Neural cell (in vitro differentiated cells): ENCODE results near the gene PDS5A. TPM values are rescaled to one million over a fixed set of nuclear protein-coding genes. Genes with fewer than 3 reads are reported as not detected.

Experiments
- H2AFZ ChIP-seq: fragments of 200-600, 300-800 bp; sonication (generic), shearing (Covaris generic); 2 replicates; pipeline ENCODE4 v1.6.0; 2014; ENCODE audit warnings: low read depth, mild to moderate bottlenecking, antibody characterized with exemption, low read length, moderate library complexity
- H3F3A ChIP-seq: fragments of 200-600 bp; shearing (Covaris generic); 2 replicates; pipeline ENCODE4 v1.6.1; 2016; ENCODE audit warnings: mild to moderate bottlenecking, moderate library complexity, mixed read lengths, antibody characterized with exemption, low read length; ENCODE audit not compliant: insufficient read depth, poor library complexity, severe bottlenecking
- H3K27ac ChIP-seq: fragments of 200-600, 300-800 bp; sonication (generic), shearing (Covaris generic); 2 replicates; pipeline ENCODE4 v1.5.1; 2014; ENCODE audit warnings: mild to moderate bottlenecking, low read length, moderate library complexity
- H3K27me3 ChIP-seq: fragments of 300-800, 200-600 bp; sonication (generic), shearing (Covaris generic); 2 replicates; pipeline ENCODE4 v1.6.0; 2014; ENCODE audit warnings: mild to moderate bottlenecking, low read depth, low read length, moderate library complexity; ENCODE audit not compliant: insufficient read depth
- H3K36me3 ChIP-seq: fragments of 300-800, 200-600 bp; sonication (generic), shearing (Covaris generic); 2 replicates; pipeline ENCODE4 v1.5.1; 2014; ENCODE audit warnings: mild to moderate bottlenecking, antibody characterized with exemption, low read length, moderate library complexity; ENCODE audit not compliant: insufficient read depth
- H3K4me2 ChIP-seq: fragments of 300-800, 200-600 bp; sonication (generic), shearing (Covaris generic); 2 replicates; pipeline ENCODE4 v1.6.0; 2014; ENCODE audit warnings: mild to moderate bottlenecking, low read length
- H3K4me3 ChIP-seq: fragments of 300-800, 200-600 bp; sonication (generic), shearing (Covaris generic); 2 replicates; pipeline ENCODE4 v1.5.1; 2014; ENCODE audit warnings: mild to moderate bottlenecking, low read length, moderate library complexity
- H3K79me2 ChIP-seq: fragments of 200-600 bp; shearing (Covaris generic); replicated peaks from 2 replicates; pipeline ENCODE4 v1.6.0; 2014; ENCODE audit warnings: mild to moderate bottlenecking, low read length, moderate library complexity; ENCODE audit not compliant: insufficient read depth
- H3K9ac ChIP-seq: fragments of 300-800, 200-600 bp; sonication (generic), shearing (Covaris generic); 2 replicates; pipeline ENCODE4 v1.6.1; 2016; ENCODE audit warnings: mild to moderate bottlenecking, low read length, mixed read lengths
- H3K9me2 ChIP-seq: fragments of 200-600 bp; shearing (Covaris generic); 2 replicates; pipeline ENCODE4 v1.6.1; 2016; ENCODE audit warnings: mild to moderate bottlenecking, low read length, mixed read lengths; ENCODE audit not compliant: insufficient read depth
- H3K9me3 ChIP-seq: fragments of 200-600, 300-800 bp; sonication (generic), shearing (Covaris generic); 2 replicates; pipeline ENCODE4 v1.6.1; 2016; ENCODE audit warnings: mild to moderate bottlenecking, mixed run types, low read length, moderate library complexity, mixed read lengths
- H4K20me1 ChIP-seq: fragments of 200-600 bp; shearing (Covaris generic); 2 replicates; pipeline ENCODE4 v1.6.1; 2016; ENCODE audit warnings: mild to moderate bottlenecking, mixed run types; ENCODE audit not compliant: insufficient read depth
- CTCF ChIP-seq: fragments of 450-650 bp; IDR thresholded peaks from 2 replicates; pipeline ENCODE4 v1.5.1; 2014; ENCODE audit warnings: antibody characterized with exemption, mild to moderate bottlenecking, moderate library complexity; ENCODE audit not compliant: poor library complexity, severe bottlenecking
- EP300 ChIP-seq: fragments of 450-650 bp; conservative IDR thresholded peaks from 2 replicates; pipeline ENCODE4 v1.6.1; 2014; ENCODE audit warnings: antibody characterized with exemption, mild to moderate bottlenecking, moderate library complexity; ENCODE audit not compliant: poor library complexity, severe bottlenecking
- EZH2 ChIP-seq: fragments of 200-600, 300-800 bp; shearing (Covaris generic), sonication (generic); IDR thresholded peaks from 2 replicates; pipeline ENCODE4 v1.6.1; 2014; ENCODE audit warnings: antibody characterized with exemption, low read length, borderline replicate concordance, mild to moderate bottlenecking; ENCODE audit not compliant: insufficient read depth, poor library complexity, severe bottlenecking
- MXI1 ChIP-seq: fragments of 450-650 bp; conservative IDR thresholded peaks from 2 replicates; pipeline ENCODE4 v1.6.1; 2014; ENCODE audit warnings: antibody characterized with exemption, mild to moderate bottlenecking; ENCODE audit not compliant: poor library complexity, severe bottlenecking
- POLR2AphosphoS5 ChIP-seq: IDR thresholded peaks from 2 replicates; pipeline ENCODE4 v1.6.1; 2012
- RAD21 ChIP-seq: fragments of 450-650 bp; conservative IDR thresholded peaks from 2 replicates; pipeline ENCODE4 v1.6.1; 2014; ENCODE audit warnings: antibody characterized with exemption, mild to moderate bottlenecking, moderate library complexity
- REST ChIP-seq: IDR thresholded peaks from 2 replicates; pipeline ENCODE4 v1.6.1; 2012; ENCODE audit warnings: borderline replicate concordance
- SMC3 ChIP-seq: fragments of 450-650 bp; conservative IDR thresholded peaks from 2 replicates; pipeline ENCODE4 v1.6.1; 2014; ENCODE audit warnings: antibody characterized with exemption, mild to moderate bottlenecking, moderate library complexity; ENCODE audit not compliant: poor library complexity
- TAF1 ChIP-seq: IDR thresholded peaks from 2 replicates; pipeline ENCODE4 v1.6.1; 2012; ENCODE audit warnings: low read depth
- polyA plus RNA-seq: library from polyadenylated mRNA; depleted of rRNA; stranded (reverse); fragments of >200 nt; gene quantifications from 2 replicates; pipeline ENCODE4 v1.2.3, GENCODE V29; 2014

PDS5A gene
- polyA plus RNA-seq, 1 donor from 2014 or later: 46.3 TPM

DNA sequence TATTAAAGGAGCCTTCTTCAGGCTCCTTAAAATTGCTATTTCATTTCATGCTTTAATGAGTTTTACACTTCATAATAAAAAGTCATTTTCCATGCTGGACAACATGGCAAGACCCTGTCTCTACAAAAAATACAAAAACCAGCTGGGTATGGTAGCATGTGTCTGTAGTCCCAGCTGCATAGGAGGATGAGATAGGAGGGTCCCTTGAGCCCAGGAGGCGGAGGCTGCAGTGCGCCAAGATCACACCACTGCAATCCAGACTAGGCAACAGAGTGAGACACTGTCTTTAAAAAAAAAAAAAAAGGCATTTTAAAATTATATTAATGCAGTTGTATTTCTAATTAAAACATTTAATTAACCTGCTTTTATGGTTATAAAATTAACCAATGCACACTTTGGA is 49.2 kb downstream of the PDS5A start:
- Histone ChIP-seq H3K36me3 (no peaks in the 10 kb centered on the region), H3K79me2 (peaks cover 22% of the 10 kb centered on the region), H2AFZ (no peak overlapping the region), H3K27me3 (no peaks in the 10 kb centered on the region), H3F3A (no peaks in the 10 kb centered on the region), H3K9ac (no peak overlapping the region), H3K9me2 (no peaks in the 10 kb centered on the region), H3K27ac (no peak overlapping the region), H3K4me3 (no peak overlapping the region), H3K4me2 (no peak overlapping the region), H4K20me1 (no peaks in the 10 kb centered on the region), H3K9me3 (no peaks in the 10 kb centered on the region)
- no peak for TF ChIP-seq REST
- no peak for TF ChIP-seq EP300
- no peak for TF ChIP-seq MXI1
- no peak for TF ChIP-seq EZH2
- TF ChIP-seq SMC3: no peak
- no peak for TF ChIP-seq TAF1
- no peak for TF ChIP-seq POLR2AphosphoS5
- no peak for TF ChIP-seq CTCF
- no peak for TF ChIP-seq RAD21

DNA sequence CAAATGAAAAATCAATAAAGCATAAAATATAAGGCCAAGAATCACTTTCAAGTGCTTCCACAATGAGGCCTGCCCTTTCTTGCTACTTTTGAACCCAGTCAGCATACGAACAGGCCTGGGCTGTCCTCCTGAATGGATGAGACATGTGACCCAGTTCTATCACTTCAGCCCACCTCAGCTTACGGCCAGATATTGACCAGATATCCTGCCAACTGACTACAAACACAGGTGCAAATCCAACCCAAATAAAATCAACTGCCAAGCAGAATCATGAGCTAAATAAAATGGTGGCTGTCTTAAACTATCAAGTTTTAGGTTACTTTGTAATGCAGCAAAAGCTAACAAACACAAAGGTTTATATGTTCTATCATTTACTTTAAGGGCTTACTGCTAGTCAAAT is 53.7 kb downstream of the PDS5A start:
- Histone ChIP-seq H3F3A (no peaks in the 10 kb centered on the region), H3K27ac (no peak overlapping the region), H4K20me1 (no peaks in the 10 kb centered on the region), H3K9me2 (no peaks in the 10 kb centered on the region), H3K79me2 (peaks cover 11% of the 10 kb centered on the region), H3K36me3 (peaks cover 3% of the 10 kb centered on the region), H3K9me3 (no peaks in the 10 kb centered on the region), H2AFZ (no peak overlapping the region), H3K9ac (no peak overlapping the region), H3K4me2 (no peak overlapping the region), H3K4me3 (no peak overlapping the region), H3K27me3 (no peaks in the 10 kb centered on the region)
- no peak for TF ChIP-seq MXI1
- no peak for TF ChIP-seq EZH2
- TF ChIP-seq REST: no peak
- TF ChIP-seq CTCF: no peak
- no peak for TF ChIP-seq EP300
- TF ChIP-seq RAD21: no peak
